OCI-LY1 (cell line): ENCODE data around the gene SDK2.

ENCODE experiments used
- H2AFZ ChIP-seq: fragments of 200-600 bp; sonication (generic), shearing (Covaris generic); 2 replicates; pipeline ENCODE4 v1.6.0; 2014; ENCODE audit warnings: antibody characterized with exemption, mild to moderate bottlenecking, low read length
- H3F3A ChIP-seq: fragments of 200-600 bp; sonication (generic), shearing (Covaris generic); 2 replicates; pipeline ENCODE4 v1.6.0; 2014; ENCODE audit warnings: mild to moderate bottlenecking, antibody characterized with exemption, low read length, moderate library complexity; ENCODE audit not compliant: insufficient read depth
- H3K27ac ChIP-seq: fragments of 200-600 bp; sonication (generic); 2 replicates; pipeline ENCODE4 v1.5.1; 2014; ENCODE audit warnings: low read length, mixed run types, mild to moderate bottlenecking, low read depth; ENCODE audit not compliant: poor library complexity, severe bottlenecking
- H3K27me3 ChIP-seq: fragments of 200-600 bp; sonication (generic); 2 replicates; pipeline ENCODE4 v1.6.0; 2014; ENCODE audit warnings: antibody characterized with exemption, mild to moderate bottlenecking, low read length, moderate library complexity; ENCODE audit not compliant: insufficient read depth
- H3K36me3 ChIP-seq: fragments of 200-600 bp; sonication (generic); 2 replicates; pipeline ENCODE4 v1.6.1; 2014; ENCODE audit warnings: mild to moderate bottlenecking, antibody characterized with exemption, low read length, moderate library complexity, mixed read lengths; ENCODE audit not compliant: insufficient read depth
- H3K4me1 ChIP-seq: fragments of 200-600 bp; sonication (generic); 2 replicates; pipeline ENCODE4 v1.5.1; 2014; ENCODE audit warnings: mild to moderate bottlenecking, low read length, moderate library complexity; ENCODE audit not compliant: insufficient read depth, severe bottlenecking
- H3K4me2 ChIP-seq: fragments of 200-600 bp; sonication (generic), shearing (Covaris generic); 2 replicates; pipeline ENCODE4 v1.6.1; 2014; ENCODE audit warnings: low read length
- H3K4me3 ChIP-seq: fragments of 200-600 bp; sonication (generic); 2 replicates; pipeline ENCODE4 v1.5.1; 2014; ENCODE audit warnings: low read length, low read depth, mild to moderate bottlenecking, mixed read lengths; ENCODE audit not compliant: poor library complexity, severe bottlenecking
- H3K79me2 ChIP-seq: fragments of 200-600 bp; shearing (Covaris generic); 2 replicates; pipeline ENCODE4 v1.6.1; 2016; ENCODE audit warnings: mixed run types, low read length, mixed read lengths; ENCODE audit not compliant: insufficient read depth
- H3K9ac ChIP-seq: fragments of 200-600 bp; sonication (generic), shearing (Covaris generic); 2 replicates; pipeline ENCODE4 v1.6.1; 2014; ENCODE audit warnings: mild to moderate bottlenecking, low read length, mixed read lengths
- H3K9me2 ChIP-seq: fragments of 200-600 bp; sonication (generic), shearing (Covaris generic); 2 replicates; pipeline ENCODE4 v1.6.1; 2014; ENCODE audit warnings: low read depth, mild to moderate bottlenecking, low read length, mixed read lengths
- H3K9me3 ChIP-seq: fragments of 200-600 bp; shearing (Covaris generic); 2 replicates; pipeline ENCODE4 v1.6.1; 2014; ENCODE audit warnings: low read length, mixed read lengths
- H4K20me1 ChIP-seq: fragments of 200-600 bp; sonication (generic), shearing (Covaris generic); 2 replicates; pipeline ENCODE4 v1.6.0; 2016; ENCODE audit warnings: mild to moderate bottlenecking, low read length; ENCODE audit not compliant: insufficient read depth
- EZH2 ChIP-seq: fragments of 200-600 bp; sonication (generic), shearing (Covaris generic); IDR thresholded peaks from 2 replicates; pipeline ENCODE4 v1.8.0; 2017; ENCODE audit warnings: borderline replicate concordance, mixed run types, mild to moderate bottlenecking, antibody characterized with exemption, low read length, moderate library complexity, mixed read lengths
- TF ChIP-seq, protein P1 (sequence below): fragments of 200-600 bp; sonication (generic), shearing (Covaris generic); IDR thresholded peaks from 2 replicates; pipeline ENCODE4 v1.5.1; 2017; ENCODE audit warnings: mild to moderate bottlenecking, antibody characterized with exemption, low read length, moderate library complexity, mixed read lengths

Gene SDK2

DNA sequence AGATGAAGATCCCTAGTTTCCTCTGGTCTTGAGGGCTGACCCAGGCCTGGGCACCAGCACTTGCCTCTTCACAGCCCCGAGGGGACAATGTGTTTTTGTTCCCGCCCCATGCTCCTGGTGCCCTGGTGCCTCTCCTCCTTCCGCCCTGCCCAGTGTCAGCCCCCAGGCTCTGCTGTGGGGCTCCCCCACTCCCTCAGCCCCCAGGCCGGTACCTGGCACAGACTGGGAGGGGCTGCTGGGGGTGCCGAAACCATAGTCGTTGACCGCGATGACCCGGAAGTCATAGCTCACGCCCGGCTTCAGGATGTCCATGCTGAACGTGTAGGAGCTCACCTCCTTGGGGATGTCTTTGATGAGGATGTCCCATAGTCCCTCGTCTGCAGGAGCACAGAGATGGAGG, 292.0 kb downstream of the SDK2 start:
- no peaks in the 10 kb centered on the region for H3K79me2 ChIP-seq
- H3K27ac ChIP-seq: no peak overlapping the region
- TF ChIP-seq EZH2: no peak
- TF ChIP-seq, protein P1, sequence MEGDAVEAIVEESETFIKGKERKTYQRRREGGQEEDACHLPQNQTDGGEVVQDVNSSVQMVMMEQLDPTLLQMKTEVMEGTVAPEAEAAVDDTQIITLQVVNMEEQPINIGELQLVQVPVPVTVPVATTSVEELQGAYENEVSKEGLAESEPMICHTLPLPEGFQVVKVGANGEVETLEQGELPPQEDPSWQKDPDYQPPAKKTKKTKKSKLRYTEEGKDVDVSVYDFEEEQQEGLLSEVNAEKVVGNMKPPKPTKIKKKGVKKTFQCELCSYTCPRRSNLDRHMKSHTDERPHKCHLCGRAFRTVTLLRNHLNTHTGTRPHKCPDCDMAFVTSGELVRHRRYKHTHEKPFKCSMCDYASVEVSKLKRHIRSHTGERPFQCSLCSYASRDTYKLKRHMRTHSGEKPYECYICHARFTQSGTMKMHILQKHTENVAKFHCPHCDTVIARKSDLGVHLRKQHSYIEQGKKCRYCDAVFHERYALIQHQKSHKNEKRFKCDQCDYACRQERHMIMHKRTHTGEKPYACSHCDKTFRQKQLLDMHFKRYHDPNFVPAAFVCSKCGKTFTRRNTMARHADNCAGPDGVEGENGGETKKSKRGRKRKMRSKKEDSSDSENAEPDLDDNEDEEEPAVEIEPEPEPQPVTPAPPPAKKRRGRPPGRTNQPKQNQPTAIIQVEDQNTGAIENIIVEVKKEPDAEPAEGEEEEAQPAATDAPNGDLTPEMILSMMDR: no peak
- H4K20me1 ChIP-seq: no peaks in the 10 kb centered on the region
- no peaks in the 10 kb centered on the region for H3K4me1 ChIP-seq
- no peak overlapping the region for H2AFZ ChIP-seq
- no peak overlapping the region for H3K9ac ChIP-seq
- H3F3A ChIP-seq: no peaks in the 10 kb centered on the region
- no peaks in the 10 kb centered on the region for H3K27me3 ChIP-seq
- H3K4me3 ChIP-seq: no peak overlapping the region
- H3K36me3 ChIP-seq: no peaks in the 10 kb centered on the region
- no peaks in the 10 kb centered on the region for H3K9me2 ChIP-seq
- no peaks in the 10 kb centered on the region for H3K9me3 ChIP-seq
- H3K4me2 ChIP-seq: no peak overlapping the region

DNA sequence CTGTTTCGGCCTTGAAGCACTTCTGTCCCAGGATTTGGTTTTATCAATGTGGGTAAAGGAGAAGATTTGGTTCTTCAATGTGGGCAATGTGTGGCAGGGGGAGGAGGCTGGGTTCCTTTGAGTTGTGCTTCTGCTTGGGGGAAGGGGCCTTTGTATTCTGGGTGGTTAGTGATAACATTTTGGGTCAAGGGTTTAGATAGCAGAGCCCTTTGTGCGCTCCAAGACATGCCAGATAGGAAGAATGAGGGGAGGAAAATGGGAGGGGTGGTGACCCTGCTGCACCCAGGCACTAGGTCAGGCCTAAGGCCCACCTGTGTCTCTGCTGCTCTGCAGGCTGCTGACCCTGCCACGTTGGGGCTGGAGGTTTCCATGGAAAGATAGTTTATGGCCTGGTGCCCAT, 292.5 kb downstream of the SDK2 start:
- Histone ChIP-seq H3K36me3 (no peaks in the 10 kb centered on the region), H3K4me2 (no peak overlapping the region), H3K27me3 (0 out of 2 replicates have a peak, but pooled peaks cover 1% of the 10 kb centered on the region), H3K9ac (no peak overlapping the region), H3K79me2 (no peaks in the 10 kb centered on the region), H3K27ac (no peak overlapping the region), H3K4me3 (no peak overlapping the region), H3K9me2 (no peaks in the 10 kb centered on the region), H3K4me1 (no peaks in the 10 kb centered on the region), H4K20me1 (no peaks in the 10 kb centered on the region), H3F3A (no peaks in the 10 kb centered on the region), H2AFZ (no peak overlapping the region), H3K9me3 (no peaks in the 10 kb centered on the region)
- TF ChIP-seq EZH2: no peak
- TF ChIP-seq, protein P1: no peak

DNA sequence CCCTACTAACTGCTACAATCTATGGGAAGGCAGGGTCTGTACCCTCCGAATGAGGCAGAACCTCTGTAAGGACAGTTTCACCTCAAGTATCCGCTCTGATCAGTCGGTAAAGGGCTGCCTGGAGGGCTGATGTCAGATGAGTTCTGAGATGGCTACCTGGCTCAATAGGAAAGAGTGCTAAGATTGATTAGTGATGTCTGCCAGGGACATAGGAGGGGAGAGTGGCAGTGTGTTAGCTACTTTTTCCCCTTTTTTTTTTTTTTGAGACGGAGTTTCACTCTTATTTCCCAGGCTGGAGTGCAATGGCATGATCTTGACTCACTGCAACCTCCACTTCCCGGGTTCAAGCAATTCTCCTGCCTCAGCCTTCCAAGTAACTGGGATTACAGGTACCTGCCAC, 293.4 kb downstream of the SDK2 start:
- H3K9ac ChIP-seq: no peak overlapping the region
- H3K4me2 ChIP-seq: no peak overlapping the region
- H3K79me2 ChIP-seq: no peaks in the 10 kb centered on the region
- H3K4me3 ChIP-seq: no peak overlapping the region
- H3K36me3 ChIP-seq: no peaks in the 10 kb centered on the region
- no peaks in the 10 kb centered on the region for H3K9me3 ChIP-seq
- no peaks in the 10 kb centered on the region for H4K20me1 ChIP-seq
- H2AFZ ChIP-seq: no peak overlapping the region
- no peaks in the 10 kb centered on the region for H3K9me2 ChIP-seq
- H3F3A ChIP-seq: no peaks in the 10 kb centered on the region
- TF ChIP-seq, protein P1: no peak
- TF ChIP-seq EZH2: no peak
- 0 out of 2 replicates have a peak, but pooled peaks cover 7% of the 10 kb centered on the region for H3K27me3 ChIP-seq
- H3K27ac ChIP-seq: no peak overlapping the region
- H3K4me1 ChIP-seq: no peaks in the 10 kb centered on the region
